Measurements from ENCODE around the gene LRPPRC.

GRCh38 chr2:43839776-43840564 is 155.8 kb downstream of the LRPPRC start:
- TF ChIP-seq, protein P1, sequence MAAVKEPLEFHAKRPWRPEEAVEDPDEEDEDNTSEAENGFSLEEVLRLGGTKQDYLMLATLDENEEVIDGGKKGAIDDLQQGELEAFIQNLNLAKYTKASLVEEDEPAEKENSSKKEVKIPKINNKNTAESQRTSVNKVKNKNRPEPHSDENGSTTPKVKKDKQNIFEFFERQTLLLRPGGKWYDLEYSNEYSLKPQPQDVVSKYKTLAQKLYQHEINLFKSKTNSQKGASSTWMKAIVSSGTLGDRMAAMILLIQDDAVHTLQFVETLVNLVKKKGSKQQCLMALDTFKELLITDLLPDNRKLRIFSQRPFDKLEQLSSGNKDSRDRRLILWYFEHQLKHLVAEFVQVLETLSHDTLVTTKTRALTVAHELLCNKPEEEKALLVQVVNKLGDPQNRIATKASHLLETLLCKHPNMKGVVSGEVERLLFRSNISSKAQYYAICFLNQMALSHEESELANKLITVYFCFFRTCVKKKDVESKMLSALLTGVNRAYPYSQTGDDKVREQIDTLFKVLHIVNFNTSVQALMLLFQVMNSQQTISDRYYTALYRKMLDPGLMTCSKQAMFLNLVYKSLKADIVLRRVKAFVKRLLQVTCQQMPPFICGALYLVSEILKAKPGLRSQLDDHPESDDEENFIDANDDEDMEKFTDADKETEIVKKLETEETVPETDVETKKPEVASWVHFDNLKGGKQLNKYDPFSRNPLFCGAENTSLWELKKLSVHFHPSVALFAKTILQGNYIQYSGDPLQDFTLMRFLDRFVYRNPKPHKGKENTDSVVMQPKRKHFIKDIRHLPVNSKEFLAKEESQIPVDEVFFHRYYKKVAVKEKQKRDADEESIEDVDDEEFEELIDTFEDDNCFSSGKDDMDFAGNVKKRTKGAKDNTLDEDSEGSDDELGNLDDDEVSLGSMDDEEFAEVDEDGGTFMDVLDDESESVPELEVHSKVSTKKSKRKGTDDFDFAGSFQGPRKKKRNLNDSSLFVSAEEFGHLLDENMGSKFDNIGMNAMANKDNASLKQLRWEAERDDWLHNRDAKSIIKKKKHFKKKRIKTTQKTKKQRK (IDR thresholded peaks at IDR 0.05; ENCODE audit: borderline replicate concordance, low read depth, low read length) = no peak
- TF ChIP-seq EHMT2 (IDR thresholded peaks at IDR 0.05) (no peak), RFX5 (IDR thresholded peaks at IDR 0.05; ENCODE audit: low read depth, low read length) (no peak), ZNF507 (tag; conservative IDR thresholded peaks at IDR 0.05) (no peak)
- TF ChIP-seq, protein P2, sequence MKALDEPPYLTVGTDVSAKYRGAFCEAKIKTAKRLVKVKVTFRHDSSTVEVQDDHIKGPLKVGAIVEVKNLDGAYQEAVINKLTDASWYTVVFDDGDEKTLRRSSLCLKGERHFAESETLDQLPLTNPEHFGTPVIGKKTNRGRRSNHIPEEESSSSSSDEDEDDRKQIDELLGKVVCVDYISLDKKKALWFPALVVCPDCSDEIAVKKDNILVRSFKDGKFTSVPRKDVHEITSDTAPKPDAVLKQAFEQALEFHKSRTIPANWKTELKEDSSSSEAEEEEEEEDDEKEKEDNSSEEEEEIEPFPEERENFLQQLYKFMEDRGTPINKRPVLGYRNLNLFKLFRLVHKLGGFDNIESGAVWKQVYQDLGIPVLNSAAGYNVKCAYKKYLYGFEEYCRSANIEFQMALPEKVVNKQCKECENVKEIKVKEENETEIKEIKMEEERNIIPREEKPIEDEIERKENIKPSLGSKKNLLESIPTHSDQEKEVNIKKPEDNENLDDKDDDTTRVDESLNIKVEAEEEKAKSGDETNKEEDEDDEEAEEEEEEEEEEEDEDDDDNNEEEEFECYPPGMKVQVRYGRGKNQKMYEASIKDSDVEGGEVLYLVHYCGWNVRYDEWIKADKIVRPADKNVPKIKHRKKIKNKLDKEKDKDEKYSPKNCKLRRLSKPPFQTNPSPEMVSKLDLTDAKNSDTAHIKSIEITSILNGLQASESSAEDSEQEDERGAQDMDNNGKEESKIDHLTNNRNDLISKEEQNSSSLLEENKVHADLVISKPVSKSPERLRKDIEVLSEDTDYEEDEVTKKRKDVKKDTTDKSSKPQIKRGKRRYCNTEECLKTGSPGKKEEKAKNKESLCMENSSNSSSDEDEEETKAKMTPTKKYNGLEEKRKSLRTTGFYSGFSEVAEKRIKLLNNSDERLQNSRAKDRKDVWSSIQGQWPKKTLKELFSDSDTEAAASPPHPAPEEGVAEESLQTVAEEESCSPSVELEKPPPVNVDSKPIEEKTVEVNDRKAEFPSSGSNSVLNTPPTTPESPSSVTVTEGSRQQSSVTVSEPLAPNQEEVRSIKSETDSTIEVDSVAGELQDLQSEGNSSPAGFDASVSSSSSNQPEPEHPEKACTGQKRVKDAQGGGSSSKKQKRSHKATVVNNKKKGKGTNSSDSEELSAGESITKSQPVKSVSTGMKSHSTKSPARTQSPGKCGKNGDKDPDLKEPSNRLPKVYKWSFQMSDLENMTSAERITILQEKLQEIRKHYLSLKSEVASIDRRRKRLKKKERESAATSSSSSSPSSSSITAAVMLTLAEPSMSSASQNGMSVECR (CRISPR knock-in tag; IDR thresholded peaks at IDR 0.05) = no peak

Measured in K562 (cell line).